AG04450 (cell line): ENCODE data around the gene SYT15. TPM values are rescaled to one million over a fixed set of nuclear protein-coding genes. Genes with fewer than 3 reads are reported as not detected.
A peak's percentile ranks its signal among the peaks of the same experiment; 100 is the strongest.

Experiments
- CTCF ChIA-PET: fragments of 300-600, 350-600 bp; formaldehyde crosslinking; extraction: SDS; loops from one replicate; lab custom pipeline; 2022; ENCODE audit warnings: antibody characterized with exemption, inconsistent platforms; lab: Charles Lee
- POLR2A ChIA-PET: fragments of 350-600 bp; formaldehyde crosslinking; extraction: SDS; loops from one replicate; lab custom pipeline; 2021; ENCODE audit warnings: antibody characterized with exemption, inconsistent platforms; lab: Yijun Ruan, JAX
- DNase-seq: peaks from one replicate; pipeline ENCODE4 v3.0.0-alpha.2; 2011; ENCODE audit warnings: low read depth, low spot score
- H3K27ac ChIP-seq: one replicate; pipeline ENCODE4 v1.5.1; 2012; ENCODE audit warnings: low read depth, low read length, control low read depth
- H3K27me3 ChIP-seq: one replicate; pipeline ENCODE4 v1.6.0; 2012; ENCODE audit warnings: low read length; ENCODE audit not compliant: control insufficient read depth, insufficient read depth
- H3K4me3 ChIP-seq: 2 replicates; pipeline ENCODE4 v1.5.1; 2011; ENCODE audit warnings: mild to moderate bottlenecking, low read depth, low read length, control low read depth
- H3K9me3 ChIP-seq: 2 replicates; pipeline ENCODE4 v1.5.1; 2012; ENCODE audit warnings: low read length; ENCODE audit not compliant: control insufficient read depth, insufficient read depth
- polyA plus RNA-seq: library from polyadenylated mRNA; depleted of rRNA; stranded (reverse); fragments of >200 nt; gene quantifications from 2 replicates; pipeline ENCODE4 v1.2.3, GENCODE V29; 2011
- TF ChIP-seq, protein P1 (sequence below): IDR thresholded peaks from 2 replicates; pipeline ENCODE4 v1.5.1; 2011; ENCODE audit warnings: low read depth, low read length, control low read depth, inconsistent platforms

SYT15 gene
- polyA plus RNA-seq, 1 experiment, result 0.15 TPM

GRCh38 chr10:46539596-46540411 is 39.1 kb upstream of the SYT15 start:
- H3K9me3 ChIP-seq, result no peaks in the 10 kb centered on the region
- CTCF ChIA-PET, result interaction anchor here (0.9 to 2.1 kb wide), 7 partner anchors 9 to 257 kb away, joined by 3 to 7 read pairs (median 3); no protein-coding TSS in a partner anchor
- POLR2A ChIA-PET, result interaction anchor here (0.8 to 1.6 kb wide), 3 partner anchors 9 to 23 kb away, joined by 3 to 5 read pairs (median 3); no protein-coding TSS in a partner anchor
- peak; percentile 55 for DNase-seq
- H3K27ac ChIP-seq, result peak overlapping the region; percentile 74
- no peak overlapping the region; the same call in 1 of the 2 replicates for H3K4me3 ChIP-seq
- peaks cover 8% of the 10 kb centered on the region for H3K27me3 ChIP-seq
- TF ChIP-seq, protein P1, sequence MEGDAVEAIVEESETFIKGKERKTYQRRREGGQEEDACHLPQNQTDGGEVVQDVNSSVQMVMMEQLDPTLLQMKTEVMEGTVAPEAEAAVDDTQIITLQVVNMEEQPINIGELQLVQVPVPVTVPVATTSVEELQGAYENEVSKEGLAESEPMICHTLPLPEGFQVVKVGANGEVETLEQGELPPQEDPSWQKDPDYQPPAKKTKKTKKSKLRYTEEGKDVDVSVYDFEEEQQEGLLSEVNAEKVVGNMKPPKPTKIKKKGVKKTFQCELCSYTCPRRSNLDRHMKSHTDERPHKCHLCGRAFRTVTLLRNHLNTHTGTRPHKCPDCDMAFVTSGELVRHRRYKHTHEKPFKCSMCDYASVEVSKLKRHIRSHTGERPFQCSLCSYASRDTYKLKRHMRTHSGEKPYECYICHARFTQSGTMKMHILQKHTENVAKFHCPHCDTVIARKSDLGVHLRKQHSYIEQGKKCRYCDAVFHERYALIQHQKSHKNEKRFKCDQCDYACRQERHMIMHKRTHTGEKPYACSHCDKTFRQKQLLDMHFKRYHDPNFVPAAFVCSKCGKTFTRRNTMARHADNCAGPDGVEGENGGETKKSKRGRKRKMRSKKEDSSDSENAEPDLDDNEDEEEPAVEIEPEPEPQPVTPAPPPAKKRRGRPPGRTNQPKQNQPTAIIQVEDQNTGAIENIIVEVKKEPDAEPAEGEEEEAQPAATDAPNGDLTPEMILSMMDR, result no peak

DNA sequence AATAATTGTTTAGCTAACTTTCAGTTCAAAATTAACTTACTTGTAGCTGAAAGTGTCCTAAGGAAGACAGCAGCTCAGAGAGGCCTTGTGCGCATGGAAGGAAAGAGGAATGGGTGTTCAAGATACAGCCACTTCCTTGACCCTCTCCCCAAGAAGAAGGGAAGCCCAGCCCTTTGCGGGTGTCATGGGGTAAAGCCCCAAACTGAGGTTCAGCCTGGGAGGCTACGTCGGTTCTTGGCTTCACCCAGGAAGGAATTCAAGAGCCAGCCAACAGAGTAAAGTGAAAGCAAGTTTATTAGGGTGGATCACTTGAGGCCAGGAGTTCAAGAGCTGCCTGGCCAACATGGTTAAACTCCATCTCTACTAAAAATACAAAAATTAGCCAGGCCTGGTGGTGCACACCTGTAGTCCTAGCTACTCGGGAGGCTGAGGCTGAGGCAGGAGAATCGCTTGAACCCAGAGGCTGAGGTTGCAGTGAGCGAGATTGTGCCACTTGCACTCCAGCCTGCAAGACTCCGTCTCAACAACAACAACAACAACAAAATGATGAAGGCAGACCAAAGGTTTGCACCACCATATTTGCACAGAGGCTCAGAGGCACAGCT is 38.4 kb upstream of the SYT15 start:
- H3K9me3 ChIP-seq, result no peaks in the 10 kb centered on the region
- CTCF ChIA-PET, result interaction anchor here (0.8 to 1.6 kb wide), 5 partner anchors 10 to 258 kb away, joined by 3 to 4 read pairs (median 3); no protein-coding TSS in a partner anchor
- H3K27ac ChIP-seq, result peak overlapping the region; percentile 74
- no peak for DNase-seq
- peak overlapping the region; percentile 20 for H3K4me3 ChIP-seq
- H3K27me3 ChIP-seq, result peaks cover 10% of the 10 kb centered on the region
- POLR2A ChIA-PET, result interaction anchor here (0.6 to 1.6 kb wide), 4 partner anchors 10 to 24 kb away, joined by 3 to 5 read pairs (median 3); no protein-coding TSS in a partner anchor
- TF ChIP-seq, protein P1, result no peak

GRCh38 chr10:46541017-46541661 is 37.8 kb upstream of the SYT15 start:
- Histone ChIP-seq H3K27ac (no peak overlapping the region), H3K4me3 (peak overlapping the region; percentile 50), H3K27me3 (peaks cover 10% of the 10 kb centered on the region), H3K9me3 (no peaks in the 10 kb centered on the region)
- CTCF ChIA-PET, result interaction anchor here (0.8 to 1.6 kb wide), 2 partner anchors 9 to 25 kb away, joined by 3 to 4 read pairs; no protein-coding TSS in a partner anchor
- DNase-seq, result no peak
- TF ChIP-seq, protein P1, result peak; percentile 34
- POLR2A ChIA-PET, result interaction anchor here (0.6 to 1.6 kb wide), 2 partner anchors 10 to 19 kb away, joined by 3 to 5 read pairs; no protein-coding TSS in a partner anchor

- peaks cover 11% of the 10 kb centered on the region for H3K27me3 ChIP-seq
- H3K4me3 ChIP-seq, result no peak overlapping the region
- DNase-seq, result no peak
- POLR2A ChIA-PET, result no interaction called here
- no peak overlapping the region for H3K27ac ChIP-seq
- CTCF ChIA-PET, result no interaction called here
- TF ChIP-seq, protein P1, result no peak
- no peaks in the 10 kb centered on the region for H3K9me3 ChIP-seq
Observed at GRCh38 chr10:46541735-46542566, 37.0 kb upstream of the SYT15 start.
